NCI-H187 (cell line): ENCODE results near the gene RASSF10.

ENCODE experiments used
- DNase-seq, 2 experiments: peaks; one replicate each; lab custom pipeline; 2025; lab: John Stamatoyannopoulos, UW

Gene RASSF10

GRCh38 chr11:13055200-13055599 lies 46.1 kb downstream of the RASSF10 start:
- DNase-seq, result no peak

GRCh38 chr11:13061294-13061990 lies 52.3 kb downstream of the RASSF10 start:
- DNase-seq, result no peak
